ENCODE data around the gene SH3TC1.

SH3TC1 gene

DNA sequence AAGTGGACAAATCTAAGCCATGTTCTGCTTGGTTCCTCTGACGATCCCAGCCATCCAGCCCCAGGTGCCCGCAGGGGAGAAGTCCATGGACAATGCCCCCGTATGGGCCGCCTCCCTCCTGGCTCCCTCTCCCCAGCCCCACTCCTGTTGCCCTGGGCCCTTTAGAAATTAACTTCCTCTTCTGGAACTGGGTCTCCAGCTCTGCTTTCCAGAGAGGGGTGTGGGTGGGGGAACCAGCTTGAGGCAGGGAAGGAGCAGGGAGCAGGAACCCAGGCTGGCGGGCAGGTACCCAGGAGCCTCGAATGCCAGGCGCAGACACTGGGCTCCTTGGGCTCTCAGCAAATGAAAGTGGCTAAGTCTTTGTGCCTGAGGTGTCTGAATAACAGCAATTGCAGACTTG is 27.8 kb upstream of the SH3TC1 start:
- Histone ChIP-seq H3K36me3 (replicated peaks) (no peaks in the 10 kb centered on the region), H3K27ac (no peak overlapping the region), H3K27me3 (replicated peaks) (peaks cover 11% of the 10 kb centered on the region), H3K4me3 (ENCODE audit: low read depth, low read length) (no peak overlapping the region)
- in situ Hi-C loops (cut with HindIII; ENCODE audit: low pct_ligation_motif_present, low sequenced_read_pairs), result no loop called here
- no peak for DNase-seq
- no peak for TF ChIP-seq CTCF (IDR thresholded peaks at IDR 0.05; ENCODE audit: low read depth, low read length, missing control alignments)

- DNase-seq, result no peak
- Histone ChIP-seq H3K4me3 (ENCODE audit: low read depth, low read length) (no peak overlapping the region), H3K27me3 (replicated peaks) (peaks cover 11% of the 10 kb centered on the region), H3K36me3 (replicated peaks) (no peaks in the 10 kb centered on the region), H3K27ac (no peak overlapping the region)
- in situ Hi-C loops (cut with HindIII; ENCODE audit: low pct_ligation_motif_present, low sequenced_read_pairs), result no loop called here
- TF ChIP-seq CTCF (IDR thresholded peaks at IDR 0.05; ENCODE audit: low read depth, low read length, missing control alignments), result no peak
These were observed 26.8 kb upstream of the SH3TC1 start for GRCh38 chr4:8171984-8172924.

GRCh38 chr4:8173492-8174242 is 25.4 kb upstream of the SH3TC1 start:
- no peak overlapping the region for H3K4me3 ChIP-seq (ENCODE audit: low read depth, low read length)
- no peak overlapping the region for H3K27ac ChIP-seq
- DNase-seq, result no peak
- H3K36me3 ChIP-seq (replicated peaks), result no peaks in the 10 kb centered on the region
- no peak for TF ChIP-seq CTCF (IDR thresholded peaks at IDR 0.05; ENCODE audit: low read depth, low read length, missing control alignments)
- in situ Hi-C loops (cut with HindIII; ENCODE audit: low pct_ligation_motif_present, low sequenced_read_pairs), result no loop called here
- peaks cover 11% of the 10 kb centered on the region for H3K27me3 ChIP-seq (replicated peaks)

- in situ Hi-C loops (cut with HindIII; ENCODE audit: low pct_ligation_motif_present, low sequenced_read_pairs), result no loop called here
- Histone ChIP-seq H3K27ac (no peak overlapping the region), H3K27me3 (replicated peaks) (peaks cover 11% of the 10 kb centered on the region), H3K36me3 (replicated peaks) (no peaks in the 10 kb centered on the region), H3K4me3 (ENCODE audit: low read depth, low read length) (no peak overlapping the region)
- DNase-seq, result no peak
- no peak for TF ChIP-seq CTCF (IDR thresholded peaks at IDR 0.05; ENCODE audit: low read depth, low read length, missing control alignments)
These were observed 24.1 kb upstream of the SH3TC1 start for GRCh38 chr4:8174970-8175369.

DNA sequence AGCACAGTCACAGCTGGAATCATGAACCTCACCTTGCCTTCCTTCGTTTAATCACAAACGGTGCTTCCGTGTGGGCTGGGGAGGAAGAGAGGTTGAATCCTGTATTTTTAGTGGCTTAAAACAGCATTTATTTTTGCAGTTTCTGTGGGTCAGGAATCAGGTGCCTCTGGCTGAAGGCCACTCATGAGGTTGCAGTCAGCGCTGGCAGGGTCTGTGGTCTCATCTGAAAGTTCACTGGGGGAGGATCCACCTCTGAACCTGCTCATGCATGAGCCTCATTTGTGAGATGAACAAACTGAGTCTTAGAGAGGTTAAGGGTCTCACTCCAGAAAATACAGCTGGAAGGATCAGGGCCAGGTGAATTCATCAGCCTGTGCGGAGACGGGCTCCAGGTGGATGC is 23.4 kb upstream of the SH3TC1 start:
- TF ChIP-seq CTCF (IDR thresholded peaks at IDR 0.05; ENCODE audit: low read depth, low read length, missing control alignments), result no peak
- no peaks in the 10 kb centered on the region for H3K36me3 ChIP-seq (replicated peaks)
- in situ Hi-C loops (cut with HindIII; ENCODE audit: low pct_ligation_motif_present, low sequenced_read_pairs), result no loop called here
- no peak overlapping the region for H3K4me3 ChIP-seq (ENCODE audit: low read depth, low read length)
- no peak overlapping the region for H3K27ac ChIP-seq
- H3K27me3 ChIP-seq (replicated peaks), result peaks cover 11% of the 10 kb centered on the region
- no peak for DNase-seq

Measured in brain microvascular endothelial cell (primary cell).